HG02840 (cell line): Measurements from ENCODE around the gene AKR1A1.
"Not testable (repeated sequence)": the region's sequence is repeated elsewhere in the genome, so short reads cannot be mapped to it uniquely, and the experiment has no call there.

ENCODE experiments used
- ATAC-seq: cut with Tn5 transposase; IDR thresholded peaks from one replicate; pipeline ENCODE4 v1.9.1; 2021; ENCODE audit warnings: mild to moderate bottlenecking, moderate library complexity, moderate number of reproducible peaks; ENCODE audit not compliant: unreplicated experiment, low FRiP score

AKR1A1 gene

GRCh38 chr1:45550401-45551351, at the start of gene AKR1A1:
Gene AKR1A1 (plus strand): TSS chr1:45550826. CDS start chr1:45561795, 10,969 bp downstream.
- peak; percentile 87 for ATAC-seq

- no peak for ATAC-seq
Observed at GRCh38 chr1:45501505-45501859, 49.1 kb upstream of the AKR1A1 start.

GRCh38 chr1:45503462-45504360, 46.9 kb upstream of the AKR1A1 start:
- no peak for ATAC-seq

GRCh38 chr1:45507195-45507594, 43.4 kb upstream of the AKR1A1 start:
- ATAC-seq: no peak

- no peak for ATAC-seq
Observed at GRCh38 chr1:45507893-45508292, 42.7 kb upstream of the AKR1A1 start.

GRCh38 chr1:45508295-45509151, 42.1 kb upstream of the AKR1A1 start:
- ATAC-seq: no peak

- ATAC-seq: no peak
Observed at GRCh38 chr1:45510036-45510971, 40.3 kb upstream of the AKR1A1 start.

- ATAC-seq: no peak
Observed at GRCh38 chr1:45510972-45511527, 39.6 kb upstream of the AKR1A1 start.

- no peak for ATAC-seq
Observed at GRCh38 chr1:45512641-45513054, 38.0 kb upstream of the AKR1A1 start.

GRCh38 chr1:45513532-45514260, 36.9 kb upstream of the AKR1A1 start:
- ATAC-seq: not testable (repeated sequence)

GRCh38 chr1:45516036-45516435, 34.6 kb upstream of the AKR1A1 start:
- no peak for ATAC-seq

- ATAC-seq: no peak
Observed at GRCh38 chr1:45516465-45516864, 34.2 kb upstream of the AKR1A1 start.

- ATAC-seq: not testable (repeated sequence)
Observed at GRCh38 chr1:45518366-45518765, 32.3 kb upstream of the AKR1A1 start.

- no peak for ATAC-seq
Observed at GRCh38 chr1:45518910-45519309, 31.7 kb upstream of the AKR1A1 start.

GRCh38 chr1:45519774-45520173, 30.9 kb upstream of the AKR1A1 start:
- not testable (repeated sequence) for ATAC-seq

- peak; percentile 78 for ATAC-seq
Observed at GRCh38 chr1:45521413-45522323, 29.0 kb upstream of the AKR1A1 start, which contains the start of gene PRDX1. Gene PRDX1 (minus strand): TSS chr1:45521884. CDS start chr1:45519043, 2,841 bp downstream.
